IMR-90 (cell line): ENCODE measurements around the gene DSCAM.

Experiments
- BHLHE40 ChIP-seq: fragments of 150-350 bp; IDR thresholded peaks from 2 replicates; pipeline ENCODE4 v1.6.1; 2016; ENCODE audit warnings: mild to moderate bottlenecking, low read depth, low read length
- CTCF ChIP-seq: conservative IDR thresholded peaks from 2 replicates; pipeline ENCODE4 v1.5.1; 2012; ENCODE audit warnings: mild to moderate bottlenecking, low read depth, low read length, improper control_type of control experiment

- TF ChIP-seq CTCF (no peak), BHLHE40 (no peak)
Observed at GRCh38 chr21:40623528-40623927, 223.4 kb downstream of the DSCAM start.
